GM18858 (cell line): Measurements from ENCODE around the gene ATP9B.
A peak's percentile ranks its signal among the peaks of the same experiment; 100 is the strongest.

Experiments used
- ATAC-seq: cut with Tn5 transposase; IDR thresholded peaks from one replicate; pipeline ENCODE4 v1.9.1; 2021; ENCODE audit not compliant: unreplicated experiment

The ATP9B gene

DNA sequence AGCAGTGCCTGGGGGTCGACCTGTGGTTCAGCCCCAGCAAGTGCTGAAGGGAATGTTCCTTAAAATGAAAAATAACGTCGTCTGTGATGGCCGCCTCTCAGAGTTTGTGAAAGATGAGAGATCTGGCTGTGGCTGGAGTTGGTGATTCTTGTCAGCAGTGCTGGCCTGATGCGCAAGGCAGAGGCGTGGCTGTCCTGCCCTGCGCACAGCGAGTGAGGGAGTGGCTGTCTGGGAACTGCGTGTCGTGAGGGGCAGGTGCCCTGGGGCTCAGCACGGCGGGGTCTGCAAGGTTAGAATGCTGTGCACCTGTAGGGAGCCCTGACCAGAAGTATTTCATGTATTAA lies 335.3 kb downstream of the ATP9B start:
- no peak for ATAC-seq

DNA sequence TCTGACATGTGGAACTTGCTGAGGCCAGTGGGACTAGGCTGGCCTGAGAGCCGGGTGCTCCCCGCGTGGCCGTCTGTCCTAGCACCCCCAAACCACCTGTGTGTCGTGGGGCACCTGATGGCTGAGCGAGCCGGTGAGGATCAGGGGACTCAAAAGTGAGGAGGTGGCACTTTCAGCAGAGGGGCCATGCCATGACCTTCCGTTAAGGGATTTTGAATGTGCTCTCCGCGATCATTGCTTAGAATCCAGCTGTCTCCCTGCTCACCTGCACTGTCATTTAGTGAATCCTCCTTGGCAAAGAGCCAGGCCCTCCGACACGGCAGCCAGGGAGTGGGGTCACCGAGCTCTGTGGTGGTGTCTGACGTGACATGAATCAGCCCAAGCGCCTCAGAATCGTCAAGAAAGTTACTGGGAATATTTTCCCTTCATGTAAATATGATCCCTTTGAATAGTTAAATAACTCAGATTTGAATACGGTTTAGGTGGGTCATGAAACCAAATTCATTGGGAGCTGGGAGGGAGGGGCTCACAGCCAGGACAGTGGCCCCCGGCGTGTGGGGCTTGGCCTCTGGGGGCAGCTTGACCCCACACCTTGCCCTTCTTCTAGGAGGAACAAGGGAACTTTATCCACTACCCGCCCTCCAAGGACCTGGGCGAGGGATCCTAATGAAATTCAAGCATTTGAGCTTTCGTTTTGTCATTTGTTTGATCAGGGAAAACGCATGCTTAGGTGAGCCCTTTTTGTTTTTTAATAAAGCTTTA lies 336.0 kb downstream of the ATP9B start:
- ATAC-seq: no peak

DNA sequence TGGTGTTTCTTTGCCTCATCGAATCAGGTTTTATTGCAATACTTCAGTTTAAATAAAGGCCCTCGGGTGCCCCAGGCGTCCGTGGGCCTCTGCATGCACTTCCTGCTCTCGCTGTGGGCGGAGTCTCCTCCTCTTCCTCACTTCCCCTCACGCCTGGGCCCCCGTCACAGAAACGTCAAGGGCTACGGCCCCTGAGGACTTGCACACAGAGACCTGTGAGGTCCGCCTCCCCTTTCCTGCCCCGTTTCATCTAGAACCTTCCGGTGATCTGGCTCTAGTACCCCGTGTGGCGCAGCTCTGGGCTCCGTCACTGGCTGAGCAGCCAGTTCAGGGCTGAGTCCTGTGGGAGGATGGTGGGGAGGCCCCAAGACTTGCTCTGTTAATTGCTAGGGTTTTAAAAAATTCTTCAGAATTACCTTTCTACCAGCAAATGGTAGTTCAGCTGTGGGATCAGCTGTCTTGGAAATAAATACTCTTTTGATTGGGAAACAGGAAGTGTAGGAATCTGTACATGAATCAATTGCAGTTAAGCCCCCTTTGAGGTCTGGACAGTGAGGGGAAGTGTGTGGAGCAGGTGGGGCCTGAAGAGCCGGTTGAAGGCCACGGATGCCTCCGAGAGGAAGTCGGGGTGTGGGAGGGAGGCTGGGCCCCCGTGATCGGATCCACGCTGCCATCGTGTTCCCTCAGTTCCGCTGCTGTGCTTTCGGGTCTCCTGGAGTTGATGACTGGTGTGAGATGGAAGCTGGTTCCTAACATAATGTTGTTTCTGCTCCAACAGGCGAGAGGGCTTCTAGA lies 336.8 kb downstream of the ATP9B start:
- peak; percentile 67 for ATAC-seq

DNA sequence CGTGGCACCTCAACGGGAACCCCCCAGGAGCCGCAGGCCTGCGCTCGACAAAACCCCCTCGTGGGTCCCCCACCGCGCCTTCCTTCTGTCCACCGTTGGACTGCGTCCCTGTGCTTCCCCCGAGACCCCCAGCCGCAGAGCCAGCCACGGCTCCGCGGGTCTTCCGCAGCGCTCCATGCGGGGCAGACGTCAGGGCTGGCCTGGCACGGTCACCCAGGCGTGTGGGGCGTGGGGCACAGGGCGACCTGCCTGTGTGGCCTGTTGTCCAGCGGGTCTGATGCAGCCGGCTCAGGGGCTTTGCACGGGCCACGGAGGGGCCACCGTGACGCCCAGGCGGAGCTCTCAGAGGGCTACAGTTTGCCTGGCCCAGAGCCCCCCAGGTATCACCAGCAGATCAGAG lies 337.5 kb downstream of the ATP9B start:
- no peak for ATAC-seq

DNA sequence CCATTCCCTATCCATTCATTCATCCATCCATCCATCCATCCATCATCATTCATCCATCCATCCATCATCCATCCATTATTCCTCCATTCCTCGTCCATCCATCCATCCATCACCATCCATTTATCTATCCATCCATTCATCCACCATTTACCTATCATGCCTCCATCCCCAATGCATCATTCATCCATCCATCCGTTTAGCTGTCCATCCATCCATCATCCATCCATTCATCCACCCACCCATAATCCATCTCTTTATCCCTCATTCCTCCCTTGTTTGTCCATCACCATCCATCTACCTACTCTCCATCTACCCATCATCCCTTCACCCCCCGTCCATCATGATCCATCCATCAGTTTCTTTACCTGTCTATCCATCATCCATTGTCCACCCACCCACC lies 340.1 kb downstream of the ATP9B start:
- ATAC-seq: no peak

DNA sequence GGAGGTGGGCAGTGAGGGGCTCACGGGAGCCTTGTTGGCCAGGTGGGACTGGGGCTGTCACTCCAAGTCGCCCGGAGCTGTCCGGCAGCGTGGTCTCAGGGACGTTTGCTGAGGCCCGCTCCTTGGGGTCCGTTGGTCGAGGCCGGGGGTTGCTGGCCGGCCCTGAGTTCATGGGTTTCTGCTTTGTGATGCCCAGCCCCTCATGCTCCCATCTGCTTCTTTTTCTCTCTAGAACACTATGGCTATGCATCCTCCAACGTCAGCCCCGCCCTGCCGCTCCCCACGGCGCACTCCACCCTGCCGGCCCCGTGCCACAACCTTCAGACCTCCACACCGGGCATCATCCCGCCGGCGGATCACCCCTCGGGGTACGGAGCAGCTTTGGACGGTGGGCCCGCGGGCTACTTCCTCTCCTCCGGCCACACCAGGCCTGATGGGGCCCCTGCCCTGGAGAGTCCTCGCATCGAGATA lies 341.0 kb downstream of the ATP9B start:
- no peak for ATAC-seq

DNA sequence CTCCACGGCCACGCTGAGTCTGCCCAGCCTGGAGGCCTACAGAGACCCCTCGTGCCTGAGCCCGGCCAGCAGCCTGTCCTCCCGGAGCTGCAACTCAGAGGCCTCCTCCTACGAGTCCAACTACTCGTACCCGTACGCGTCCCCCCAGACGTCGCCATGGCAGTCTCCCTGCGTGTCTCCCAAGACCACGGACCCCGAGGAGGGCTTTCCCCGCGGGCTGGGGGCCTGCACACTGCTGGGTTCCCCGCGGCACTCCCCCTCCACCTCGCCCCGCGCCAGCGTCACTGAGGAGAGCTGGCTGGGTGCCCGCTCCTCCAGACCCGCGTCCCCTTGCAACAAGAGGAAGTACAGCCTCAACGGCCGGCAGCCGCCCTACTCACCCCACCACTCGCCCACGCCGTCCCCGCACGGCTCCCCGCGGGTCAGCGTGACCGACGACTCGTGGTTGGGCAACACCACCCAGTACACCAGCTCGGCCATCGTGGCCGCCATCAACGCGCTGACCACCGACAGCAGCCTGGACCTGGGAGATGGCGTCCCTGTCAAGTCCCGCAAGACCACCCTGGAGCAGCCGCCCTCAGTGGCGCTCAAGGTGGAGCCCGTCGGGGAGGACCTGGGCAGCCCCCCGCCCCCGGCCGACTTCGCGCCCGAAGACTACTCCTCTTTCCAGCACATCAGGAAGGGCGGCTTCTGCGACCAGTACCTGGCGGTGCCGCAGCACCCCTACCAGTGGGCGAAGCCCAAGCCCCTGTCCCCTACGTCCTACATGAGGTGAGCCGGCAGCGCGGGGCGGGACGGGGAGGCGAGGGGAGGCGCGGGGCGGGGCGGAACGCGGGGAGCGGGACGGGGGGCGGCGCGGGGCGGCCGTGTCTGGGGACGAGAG lies 341.8 kb downstream of the ATP9B start:
- no peak for ATAC-seq

DNA sequence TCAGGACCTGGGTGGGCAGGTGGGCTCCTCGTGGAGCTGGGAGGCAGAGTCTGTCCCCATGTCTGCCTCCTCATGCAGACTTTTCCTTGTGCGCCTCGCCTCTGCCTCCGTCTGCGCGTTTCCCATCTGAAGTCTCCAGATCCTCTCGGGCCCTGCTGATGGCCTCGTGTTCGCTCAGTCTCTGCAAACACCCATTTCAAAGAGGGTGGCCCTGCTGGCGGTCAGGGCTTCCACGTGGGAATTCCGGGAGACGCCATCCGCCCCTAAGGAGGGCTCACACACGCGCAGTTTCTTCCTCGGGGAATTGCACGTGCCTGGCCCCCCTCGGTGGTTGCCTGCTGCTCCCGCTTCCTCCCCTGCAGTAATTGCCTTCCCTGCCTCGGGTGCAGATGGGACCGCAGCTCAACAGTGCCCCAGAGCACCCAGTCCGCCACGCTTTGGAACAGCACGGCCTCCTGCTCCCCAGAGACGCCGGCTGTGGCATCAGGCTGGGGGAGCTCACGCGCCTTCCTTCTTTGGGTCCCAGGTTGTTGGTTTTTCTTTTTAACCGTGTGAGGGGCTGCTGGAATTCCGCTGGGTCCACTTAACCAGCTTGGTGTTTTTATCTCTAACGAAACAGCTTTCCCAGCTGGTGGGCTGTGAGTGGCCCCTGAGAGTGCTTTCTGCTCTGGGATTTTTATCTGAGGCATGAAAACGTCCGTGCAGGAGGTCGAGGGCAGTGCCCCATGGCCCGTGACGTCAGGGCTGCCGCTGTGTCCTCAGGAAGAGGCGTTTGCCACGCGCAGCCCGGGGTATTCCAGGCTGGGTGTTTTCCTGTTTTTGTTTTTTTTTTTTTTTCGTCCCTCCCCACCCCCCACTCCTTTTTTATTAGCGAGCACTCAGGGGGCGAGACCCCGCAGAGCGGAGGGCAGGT lies 342.7 kb downstream of the ATP9B start:
- ATAC-seq: no peak

DNA sequence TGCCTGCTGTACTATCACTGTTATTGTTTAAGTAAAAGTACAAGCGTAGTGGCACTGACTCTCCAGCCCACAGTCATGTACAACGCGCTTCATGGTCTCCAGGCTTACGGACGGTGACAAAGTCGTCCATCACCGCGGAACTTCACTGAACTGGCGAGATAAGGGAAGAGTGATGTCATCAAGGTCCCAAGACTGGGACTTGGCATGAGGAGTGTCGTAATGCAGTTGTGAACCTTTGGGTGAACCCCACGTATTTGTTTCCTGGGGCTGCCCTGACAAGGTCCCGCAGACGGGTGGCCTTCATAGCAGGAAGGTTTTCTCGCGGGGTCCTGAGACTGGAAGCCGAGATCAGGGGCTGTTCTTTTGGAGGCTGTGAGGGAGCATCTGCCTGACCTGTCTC lies 343.8 kb downstream of the ATP9B start:
- no peak for ATAC-seq

DNA sequence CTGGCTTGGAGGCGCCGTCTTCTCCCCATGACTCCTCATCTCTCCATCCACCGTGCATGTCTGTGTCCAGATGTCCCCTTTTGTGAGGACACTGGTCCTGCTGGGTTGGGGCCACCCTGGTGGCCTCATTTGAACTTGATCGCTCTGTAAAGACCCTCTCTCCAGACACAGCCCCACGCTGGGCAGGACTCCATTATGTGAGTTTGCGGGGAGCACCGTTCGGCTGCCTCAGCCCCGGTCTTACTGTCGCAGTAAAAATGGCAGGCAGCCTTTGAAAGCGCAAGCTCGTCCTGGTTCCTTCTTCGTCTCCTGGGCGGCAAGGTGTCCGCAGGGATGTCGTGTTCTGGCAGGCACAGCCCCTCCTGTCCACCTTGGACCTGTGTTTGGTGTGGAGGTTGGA lies 344.2 kb downstream of the ATP9B start:
- ATAC-seq: no peak

DNA sequence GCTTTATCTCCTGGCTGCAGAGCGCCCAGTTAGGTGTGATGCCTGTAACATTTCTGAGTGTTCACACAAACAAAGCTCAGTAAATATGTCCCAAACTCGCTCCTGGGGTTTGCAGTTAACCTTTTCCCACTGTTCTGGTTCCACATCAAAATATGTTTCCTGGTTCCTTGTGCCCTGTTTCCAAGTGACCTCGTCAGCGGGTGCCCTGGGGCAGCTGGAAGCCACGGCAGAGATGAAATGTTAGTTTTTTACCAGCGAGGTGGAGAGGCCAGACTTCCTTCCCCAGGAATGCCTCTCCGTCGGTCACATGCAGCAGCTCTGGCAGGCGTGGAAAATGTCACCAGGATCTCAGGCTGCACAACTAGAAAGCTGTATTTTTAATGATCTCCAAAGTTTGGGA lies 344.7 kb downstream of the ATP9B start:
- ATAC-seq: no peak

DNA sequence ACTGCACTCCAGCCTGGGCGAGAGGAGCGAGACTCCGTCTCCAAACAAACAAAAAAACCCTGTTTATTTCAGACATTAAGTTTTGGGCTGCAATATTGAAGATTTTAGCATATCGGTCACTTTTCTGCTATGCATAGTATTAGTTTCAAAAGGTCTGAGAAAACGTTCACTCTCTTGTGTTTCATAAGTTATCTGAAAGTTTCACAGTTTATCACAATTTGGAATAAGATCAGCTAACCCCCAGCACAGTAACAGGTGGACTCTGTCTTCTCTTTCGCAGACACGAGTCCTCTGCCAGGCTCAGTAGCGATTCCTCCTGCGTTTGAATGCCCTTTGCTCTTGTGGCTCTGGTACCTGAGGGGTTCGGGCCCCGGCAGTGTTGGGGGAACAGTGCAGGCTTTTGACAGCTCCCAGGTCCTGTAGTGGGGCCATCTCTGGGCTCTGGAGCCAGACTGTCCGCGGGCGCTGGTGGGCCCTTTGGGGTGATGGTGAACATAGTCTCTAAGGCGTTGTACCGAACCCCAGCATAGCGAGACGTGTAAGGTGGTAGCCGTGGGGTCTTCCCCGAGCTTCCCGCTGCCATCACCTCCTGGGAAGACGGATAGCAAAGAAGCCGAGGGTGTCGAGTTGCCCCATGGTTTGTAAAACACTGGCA lies 347.0 kb downstream of the ATP9B start:
- no peak for ATAC-seq

DNA sequence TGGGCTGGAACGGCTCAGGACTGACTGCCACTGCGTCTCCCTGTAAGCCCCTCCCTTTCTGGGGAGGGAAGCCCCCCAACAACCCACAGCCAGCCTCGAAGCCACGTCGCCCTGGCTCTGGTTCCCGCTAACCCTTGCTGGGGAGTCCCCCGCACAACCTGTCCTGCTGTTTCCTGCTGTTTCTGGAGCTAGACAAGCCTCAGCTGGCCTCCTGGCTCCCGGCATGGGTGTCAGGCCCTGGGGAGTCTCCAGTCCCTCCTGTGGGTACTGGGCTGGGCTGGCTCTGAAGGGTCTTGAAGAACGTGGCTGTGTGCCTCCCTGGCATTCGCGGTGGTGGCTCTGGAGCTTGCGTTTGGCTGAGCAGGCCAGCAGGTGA lies 347.5 kb downstream of the ATP9B start:
- ATAC-seq: no peak

DNA sequence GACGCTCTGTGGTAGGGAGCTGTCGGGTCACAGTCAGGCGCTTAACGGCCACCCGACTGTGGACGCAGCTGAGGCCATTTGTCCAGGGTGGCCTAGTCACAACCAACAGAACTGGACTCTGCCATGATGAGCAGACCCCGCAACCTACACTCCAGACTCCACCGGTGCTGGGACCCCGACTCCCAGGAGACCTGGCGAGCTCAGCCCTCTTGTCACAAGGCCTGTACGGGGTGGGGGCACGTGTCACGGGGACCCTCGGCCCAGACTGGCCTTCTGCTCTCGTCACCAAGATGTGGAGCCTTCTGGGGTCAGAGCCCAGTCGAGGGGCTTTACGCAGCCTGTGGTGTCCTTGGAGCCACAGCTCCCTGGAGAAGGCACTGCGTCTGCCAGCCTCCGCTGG lies 349.0 kb downstream of the ATP9B start:
- ATAC-seq: no peak

DNA sequence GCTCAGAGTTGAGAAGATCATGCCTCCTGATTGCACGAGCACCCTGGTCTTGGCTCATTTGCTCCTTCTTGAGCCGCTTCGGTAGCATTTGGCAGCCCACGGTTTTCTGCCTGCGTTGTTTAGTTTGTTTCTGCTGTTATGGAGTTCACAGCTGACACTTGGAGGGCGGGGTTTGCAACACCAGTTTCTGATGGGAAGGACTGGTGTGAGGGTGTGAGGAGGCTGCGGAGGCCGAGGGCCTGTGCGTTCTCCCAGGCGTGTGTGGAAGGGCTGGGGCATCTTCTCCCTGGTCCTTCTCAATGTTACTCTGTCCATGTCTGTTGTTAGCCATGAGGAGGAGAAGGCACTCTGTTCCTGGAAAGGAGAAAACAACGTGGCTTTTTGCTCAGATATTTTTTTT lies 349.4 kb downstream of the ATP9B start:
- ATAC-seq: no peak

DNA sequence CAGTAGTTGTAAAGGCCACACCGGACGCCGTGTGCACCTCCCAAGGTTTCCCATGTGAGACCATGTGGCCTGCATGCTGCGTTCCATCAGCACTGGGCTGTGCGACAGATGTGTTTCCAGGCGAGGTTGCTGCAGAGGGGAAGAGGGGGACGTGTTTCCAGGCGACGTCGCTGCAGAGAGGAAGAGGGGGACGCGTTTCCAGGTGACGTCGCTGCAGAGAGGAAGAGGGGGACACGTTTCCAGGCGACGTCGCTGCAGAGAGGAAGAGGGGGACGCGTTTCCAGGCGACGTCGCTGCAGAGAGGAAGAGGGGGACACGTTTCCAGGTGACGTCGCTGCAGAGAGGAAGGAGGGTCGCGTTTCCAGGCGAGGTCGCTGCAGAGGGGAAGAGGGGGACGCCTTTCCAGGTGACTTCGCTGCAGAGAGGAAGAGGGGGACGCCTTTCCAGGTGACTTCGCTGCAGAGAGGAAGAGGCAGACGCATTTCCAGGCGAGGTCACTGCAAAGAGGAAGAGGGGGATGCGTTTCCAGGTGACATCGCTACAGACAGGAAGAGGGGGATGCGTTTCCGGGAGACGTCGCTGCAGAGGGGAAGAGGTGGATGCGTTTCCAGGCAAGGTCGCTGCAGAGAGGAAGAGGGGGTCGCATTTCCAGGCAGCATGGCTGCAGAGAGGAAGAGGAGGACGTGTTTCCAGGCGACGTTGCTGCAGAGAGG lies 351.0 kb downstream of the ATP9B start:
- no peak for ATAC-seq

DNA sequence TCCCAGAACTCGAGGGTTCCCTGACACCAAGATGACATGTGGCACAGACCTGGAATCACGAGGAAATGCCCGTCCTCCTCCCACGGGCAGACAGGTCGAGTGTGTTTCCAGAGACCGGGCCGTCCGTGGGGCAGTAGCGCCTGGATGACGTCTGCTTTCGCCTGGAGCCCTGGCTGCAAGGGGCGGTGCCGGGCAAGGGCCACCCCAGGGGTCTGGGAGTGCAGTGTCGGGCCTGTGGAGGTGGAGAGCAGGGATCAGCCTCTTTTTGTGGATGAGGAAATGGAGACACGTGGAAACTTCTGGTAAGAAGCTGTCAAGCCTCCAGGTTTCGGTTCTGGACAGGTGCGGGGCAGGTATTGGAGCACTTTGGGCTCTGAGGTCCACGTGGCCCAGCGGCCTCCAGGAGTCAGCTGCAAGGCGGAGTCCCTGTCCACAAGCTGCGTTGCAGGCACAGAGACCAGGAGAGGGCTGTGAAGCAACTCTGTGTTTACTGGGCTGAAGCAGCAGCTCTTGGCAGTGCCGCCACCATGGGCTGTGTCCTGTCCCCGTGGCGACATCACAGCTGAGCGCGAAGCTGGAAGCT lies 352.2 kb downstream of the ATP9B start:
- no peak for ATAC-seq

DNA sequence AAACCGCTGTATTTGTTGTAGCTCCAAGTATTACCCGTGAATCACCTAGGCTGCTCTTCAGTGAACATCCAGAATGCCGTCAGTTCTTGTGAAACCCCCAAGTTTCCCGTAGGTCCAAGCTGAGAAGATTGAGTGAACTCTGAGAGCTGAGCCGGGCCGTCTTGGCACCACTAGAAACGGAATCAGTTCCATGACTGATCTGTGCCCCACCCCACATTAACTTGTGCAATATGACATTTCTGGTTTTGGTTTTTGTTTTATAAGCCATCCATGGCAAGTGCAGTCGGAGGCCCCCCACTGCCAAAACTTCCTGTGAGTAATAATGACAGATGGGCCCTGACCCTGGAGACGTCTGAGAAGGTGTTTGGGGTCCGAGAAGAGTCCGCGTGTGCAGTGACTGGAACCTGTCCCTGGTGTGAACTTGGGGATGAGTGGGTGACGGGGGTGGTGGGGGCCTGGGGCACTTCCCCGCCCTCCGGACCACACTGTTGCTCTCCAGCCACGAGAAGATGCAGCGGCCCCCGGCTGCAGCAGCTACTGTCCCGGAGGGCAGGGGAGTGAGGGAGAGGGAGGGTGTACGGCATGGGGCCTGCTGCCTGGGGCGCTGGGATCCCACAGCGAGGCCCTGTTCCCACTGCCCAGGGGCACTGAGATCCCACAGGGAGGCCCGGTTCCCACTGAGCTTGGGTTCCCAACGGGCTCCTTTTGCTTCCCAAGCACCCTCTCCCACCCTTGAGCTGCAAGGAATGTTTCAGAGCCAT lies 353.0 kb downstream of the ATP9B start:
- peak; percentile 75 for ATAC-seq
